Transverse colon (tissue), 4 donors: ENCODE results near the gene SLC12A3. TPM values are rescaled to one million over a fixed set of nuclear protein-coding genes. Genes with fewer than 3 reads are reported as not detected.

Experiments
- DNase-seq: peaks from one replicate; pipeline ENCODE4 v3.0.0-alpha.2; 2019
- H3K27ac ChIP-seq, 4 donors: fragments of 200-600 bp; sonication (generic); 2 replicates each; pipeline ENCODE4 v1.5.1; 2016 to 2018; ENCODE audit warnings: inconsistent platforms in 4 of 4
- H3K27me3 ChIP-seq: fragments of 200-600 bp; sonication (generic); 2 replicates; pipeline ENCODE4 v1.5.1; 2017; ENCODE audit warnings: inconsistent platforms
- H3K36me3 ChIP-seq, 4 donors: fragments of 200-600 bp; sonication (generic); 2 replicates each; pipeline ENCODE4 v1.5.1; 2017 to 2019; ENCODE audit warnings: inconsistent platforms in 4 of 4
- H3K4me1 ChIP-seq, 4 donors: fragments of 200-600 bp; sonication (generic); 2 replicates each; pipeline ENCODE4 v1.5.1; 2017 to 2020; ENCODE audit warnings: inconsistent platforms in 4 of 4
- H3K4me3 ChIP-seq, 4 donors: fragments of 200-600 bp; sonication (generic); 1 replicate in 1 of 4; 2 replicates in 3 of 4; pipeline versions ENCODE4 v1.5.1 to v1.6.1; 2017 to 2019; ENCODE audit warnings: inconsistent platforms in 4 of 4
- H3K9me3 ChIP-seq, 2 donors: fragments of 200-600 bp; sonication (generic); 2 replicates each; pipeline ENCODE4 v1.5.1; 2017 to 2019; ENCODE audit warnings: inconsistent platforms in 2 of 2
- CTCF ChIP-seq, 5 experiments: fragments of 200-600 bp in 3 of 5; fragments of 450-650 bp in 2 of 5; sonication (generic) in 3 of 5; IDR thresholded peaks; 1 replicate in 2 of 5; 2 replicates in 3 of 5; pipeline ENCODE4 v1.5.1; 2016 to 2017; ENCODE audit warnings: antibody characterized with exemption in 5 of 5, inconsistent platforms in 3 of 5, mild to moderate bottlenecking in 2 of 5, moderate library complexity in 1 of 5
- EP300 ChIP-seq: sonication (generic); formaldehyde crosslinking; IDR thresholded peaks from one replicate; pipeline ENCODE4 v1.6.1; 2017; ENCODE audit warnings: antibody characterized with exemption, low read depth
- POLR2A ChIP-seq: fragments of 450-650 bp; IDR thresholded peaks from one replicate; pipeline ENCODE4 v1.6.1; 2016; ENCODE audit warnings: antibody characterized with exemption, mild to moderate bottlenecking, moderate library complexity
- POLR2AphosphoS5 ChIP-seq, 3 donors: sonication (generic); formaldehyde crosslinking; IDR thresholded peaks; one replicate each; pipeline ENCODE4 v1.6.1; 2016; ENCODE audit warnings: antibody characterized with exemption in 3 of 3
- WGBS, 2 donors: methylation state at CpG; one replicate each; pipeline ENCODE4 v1.1.5; 2018; ENCODE audit warnings: low coverage in 1 of 2; 5-methylcytosine and 5-hydroxymethylcytosine counted together
- in situ Hi-C, 4 donors: fragments of 200-750 bp; cut with MboI; loops; one replicate each; pipeline versions ENCODE4 v1.15.0 to v1.15.1; 2017; ENCODE audit warnings: low sequenced_read_pairs in 3 of 4, low pct_ligation_motif_present in 1 of 4, low pct_unique_long_range_greater_than_20kb in 1 of 4
- intact Hi-C: fragments of 100-400 bp; cut with DNase I; formaldehyde crosslinking; loops from one replicate; pipeline ENCODE4 v1.15.1; 2023; ENCODE audit warnings: low total_unique reads
- total RNA-seq, 4 donors: library from RNA; depleted of rRNA; stranded (reverse); fragments of >200 nt; gene quantifications; one replicate each; pipeline ENCODE4 v1.1.0, GENCODE V29; 2016

Gene SLC12A3
- total RNA-seq, 4 donors from 2014 or later = not detected

- WGBS, 2 donors = 85% methylated on average over 24 of the region's 24 CpGs; no CpG with 5 or more reads in 1 of the 2 donors
- Histone ChIP-seq H3K27ac (no peak overlapping the region), H3K4me1 (peaks cover 0 to 10% (median 0%) of the 10 kb centered on the region in 4 donors), H3K27me3 (no peaks in the 10 kb centered on the region), H3K9me3 (no peaks in the 10 kb centered on the region), H3K36me3 (no peaks in the 10 kb centered on the region), H3K4me3 (no peak overlapping the region)
- TF ChIP-seq POLR2A (no peak), POLR2AphosphoS5 (IDR thresholded peaks at IDR 0.05) (no peak), CTCF (IDR thresholded peaks at IDR 0.05) (no peak), EP300 (no peak)
- intact Hi-C loops (loop anchor here (10.0 kb wide), 1 partner anchor 175 kb away; no protein-coding TSS in a partner anchor), in situ Hi-C loops (loop anchor here in 3 of 4 donors (5.0 to 25.0 kb wide), 4 partner anchors 83 to 293 kb away; no protein-coding TSS in a partner anchor)
- DNase-seq = peak; percentile 24
These were observed 4.7 kb downstream of the SLC12A3 start for GRCh38 chr16:56869513-56870275.

GRCh38 chr16:56870276-56870888 is 5.4 kb downstream of the SLC12A3 start:
- H3K27ac ChIP-seq = no peak overlapping the region

GRCh38 chr16:56871172-56871593 is 6.2 kb downstream of the SLC12A3 start:
- in situ Hi-C loops (loop anchor here in 2 of 4 donors (25.0 kb wide), 2 partner anchors 191 to 291 kb away; no protein-coding TSS in a partner anchor), intact Hi-C loops (no loop called here)
- 49% methylated on average over 7 of the region's 7 CpGs; no CpG with 5 or more reads in 1 of the 2 donors for WGBS, 2 donors
- Histone ChIP-seq H3K27me3 (no peaks in the 10 kb centered on the region), H3K27ac (no peak overlapping the region), H3K4me1 (peaks cover 0 to 10% (median 0%) of the 10 kb centered on the region in 4 donors), H3K4me3 (no peak overlapping the region), H3K36me3 (no peaks in the 10 kb centered on the region), H3K9me3 (no peaks in the 10 kb centered on the region)
- peak; percentile 59 for DNase-seq
- TF ChIP-seq CTCF (IDR thresholded peaks at IDR 0.05) (no peak), POLR2A (no peak), EP300 (no peak), POLR2AphosphoS5 (IDR thresholded peaks at IDR 0.05) (no peak)

More at GRCh38 chr16:56870276-56870888, 5.4 kb downstream of the SLC12A3 start:
- in situ Hi-C loops = loop anchor here in 2 of 4 donors (25.0 kb wide), 2 partner anchors 192 to 292 kb away; no protein-coding TSS in a partner anchor
- DNase-seq = no peak
- TF ChIP-seq POLR2AphosphoS5 (IDR thresholded peaks at IDR 0.05) (no peak), POLR2A (no peak), CTCF (IDR thresholded peaks at IDR 0.05) (no peak), EP300 (no peak)
- no peaks in the 10 kb centered on the region for H3K36me3 ChIP-seq
- no peaks in the 10 kb centered on the region for H3K9me3 ChIP-seq
- WGBS, 2 donors = 92% methylated on average over 14 of the region's 14 CpGs; no CpG with 5 or more reads in 1 of the 2 donors
- no peak overlapping the region for H3K4me3 ChIP-seq
- no peaks in the 10 kb centered on the region for H3K27me3 ChIP-seq
- peaks cover 0 to 10% (median 0%) of the 10 kb centered on the region in 4 donors for H3K4me1 ChIP-seq
- intact Hi-C loops = no loop called here

GRCh38 chr16:56872863-56873391 is 7.9 kb downstream of the SLC12A3 start:
- H3K27me3 ChIP-seq = no peaks in the 10 kb centered on the region
- intact Hi-C loops = no loop called here
- WGBS, 2 donors = 77% methylated on average over 10 of the region's 10 CpGs; no CpG with 5 or more reads in 1 of the 2 donors
- H3K9me3 ChIP-seq = no peaks in the 10 kb centered on the region
- DNase-seq = no peak
- TF ChIP-seq EP300 (no peak), POLR2A (no peak), CTCF (IDR thresholded peaks at IDR 0.05) (no peak), POLR2AphosphoS5 (IDR thresholded peaks at IDR 0.05) (no peak)
- H3K4me3 ChIP-seq = no peak overlapping the region
- H3K36me3 ChIP-seq = no peaks in the 10 kb centered on the region
- in situ Hi-C loops = loop anchor here in 2 of 4 donors (25.0 kb wide), 2 partner anchors 189 to 289 kb away; no protein-coding TSS in a partner anchor
- peaks cover 0 to 5% (median 0%) of the 10 kb centered on the region in 4 donors for H3K4me1 ChIP-seq
- no peak overlapping the region for H3K27ac ChIP-seq
